ENCODE measurements around the gene NSUN2. TPM values are rescaled to one million over a fixed set of nuclear protein-coding genes. Genes with fewer than 3 reads are reported as not detected.
A peak's percentile ranks its signal among the peaks of the same experiment; 100 is the strongest.

NSUN2 gene
- total RNA-seq, 2 experiments from 2014 or later: 110 to 111 TPM

- intact Hi-C loops (cut with micrococcal nuclease): no loop called here
- Mint-ChIP-seq H3K27me3 (no peaks in the 10 kb centered on the region), H3K9me3 (peaks cover 17% of the 10 kb centered on the region), H3K4me3 (no peak overlapping the region), H3K27ac (no peak overlapping the region), H3K4me1 (ENCODE audit: low read depth) (peaks cover 35% of the 10 kb centered on the region), H3K36me3 (ENCODE audit: low read depth) (peaks cover 72% of the 10 kb centered on the region)
- no peak for DNase-seq
- no peak for ATAC-seq
- ChIA-PET CTCF (no interaction called here), POLR2A (interaction anchor here (0.7 to 3.2 kb wide), 5 partner anchors 9 to 274 kb away, joined by 3 to 12 read pairs (median 9); partner anchors contain the start of genes NSUN2 and SRD5A1)
- no peak for TF ChIP-seq CTCF (IDR thresholded peaks at IDR 0.05)
These were observed 8.9 kb downstream of the NSUN2 start for GRCh38 chr5:6623941-6624340.

- H3K27me3 Mint-ChIP-seq: no peaks in the 10 kb centered on the region
- no peak for TF ChIP-seq CTCF (IDR thresholded peaks at IDR 0.05)
- DNase-seq (no peak), ATAC-seq (no peak)
- H3K4me3 Mint-ChIP-seq: no peak overlapping the region
- peaks cover 32% of the 10 kb centered on the region for H3K4me1 Mint-ChIP-seq (ENCODE audit: low read depth)
- intact Hi-C loops (cut with micrococcal nuclease): no loop called here
- H3K27ac Mint-ChIP-seq: no peak overlapping the region
- ChIA-PET CTCF (no interaction called here), POLR2A (interaction anchor here (0.8 to 3.0 kb wide), 3 partner anchors 10 to 26 kb away, joined by 3 to 11 read pairs (median 5); partner anchors contain the start of genes NSUN2 and SRD5A1)
- peaks cover 17% of the 10 kb centered on the region for H3K9me3 Mint-ChIP-seq
- peaks cover 71% of the 10 kb centered on the region for H3K36me3 Mint-ChIP-seq (ENCODE audit: low read depth)
These were observed 9.6 kb downstream of the NSUN2 start for GRCh38 chr5:6623228-6623627.

GRCh38 chr5:6616632-6617031 is 16.2 kb downstream of the NSUN2 start:
- ATAC-seq (no peak), DNase-seq (no peak)
- ChIA-PET CTCF (interaction anchor here (3.4 kb wide), 1 partner anchor 128 kb away, joined by 13 read pairs; no protein-coding TSS in a partner anchor), POLR2A (no interaction called here)
- intact Hi-C loops (cut with micrococcal nuclease): no loop called here
- Mint-ChIP-seq H3K27me3 (no peaks in the 10 kb centered on the region), H3K4me1 (ENCODE audit: low read depth) (peaks cover 36% of the 10 kb centered on the region), H3K4me3 (no peak overlapping the region), H3K9me3 (no peaks in the 10 kb centered on the region), H3K27ac (no peak overlapping the region), H3K36me3 (ENCODE audit: low read depth) (peaks cover 66% of the 10 kb centered on the region)
- TF ChIP-seq CTCF (IDR thresholded peaks at IDR 0.05): no peak

- peak overlapping the region; percentile 55 for H3K27ac Mint-ChIP-seq
These were observed 17.6 kb downstream of the NSUN2 start for GRCh38 chr5:6615034-6615815.

More at GRCh38 chr5:6615034-6615815, 17.6 kb downstream of the NSUN2 start:
- Mint-ChIP-seq H3K4me3 (no peak overlapping the region), H3K9me3 (no peaks in the 10 kb centered on the region), H3K36me3 (ENCODE audit: low read depth) (peaks cover 70% of the 10 kb centered on the region), H3K27me3 (no peaks in the 10 kb centered on the region), H3K4me1 (ENCODE audit: low read depth) (peaks cover 36% of the 10 kb centered on the region)
- POLR2A ChIA-PET: interaction anchor here (2.5 kb wide), 1 partner anchor 13 kb away, joined by 9 read pairs; no protein-coding TSS in a partner anchor
- ATAC-seq: no peak
- CTCF ChIA-PET: no interaction called here
- intact Hi-C loops (cut with micrococcal nuclease): no loop called here
- TF ChIP-seq CTCF (IDR thresholded peaks at IDR 0.05): no peak
- no peak for DNase-seq
